ENCODE data around the gene FZD2. TPM values are rescaled to one million over a fixed set of nuclear protein-coding genes. Genes with fewer than 3 reads are reported as not detected.

The FZD2 gene
- total and polyA plus RNA-seq, 2 of the 13 experiments (the other 11 are each of a cell fraction or from before 2014, with no cell fraction given) = 0.07 to 0.13 TPM

- BruUV-seq (replicated peaks) = no TSS peak
- TF ChIP-seq, protein P1, sequence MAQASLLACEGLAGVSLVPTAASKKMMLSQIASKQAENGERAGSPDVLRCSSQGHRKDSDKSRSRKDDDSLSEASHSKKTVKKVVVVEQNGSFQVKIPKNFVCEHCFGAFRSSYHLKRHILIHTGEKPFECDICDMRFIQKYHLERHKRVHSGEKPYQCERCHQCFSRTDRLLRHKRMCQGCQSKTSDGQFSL (CRISPR knock-in tag; IDR thresholded peaks at IDR 0.05) = 0 out of 2 replicates have a peak, but pooled peaks have one; percentile 30
- TF ChIP-seq THRA (CRISPR knock-in tag; IDR thresholded peaks at IDR 0.05; ENCODE audit: borderline replicate concordance) = no peak
- TF ChIP-seq HNRNPK (IDR thresholded peaks at IDR 0.05; ENCODE audit: low read depth, low read length, poor library complexity, severe bottlenecking) = peak; percentile 71
- TF ChIP-seq RARA (CRISPR knock-in tag; IDR thresholded peaks at IDR 0.05) = no peak
- Histone ChIP-seq H3K9ac (ENCODE audit: insufficient read depth, low read depth, low read length) (no peak overlapping the region), H3K27me3 (ENCODE audit: control insufficient read depth in 1 of 2, insufficient read depth in 2 of 2, low read length in 2 of 2) (peaks cover 0 to 4% of the 10 kb centered on the region in 2 experiments; a peak in 1 of 5 replicates), H3K9me3 (ENCODE audit: low read length) (peaks cover 14% of the 10 kb centered on the region), H3K36me3 (replicated peaks in 1 of 2; ENCODE audit: control insufficient read depth in 1 of 2, insufficient read depth in 2 of 2, low read length in 2 of 2) (no peaks in the 10 kb centered on the region), H3K4me1 (ENCODE audit: insufficient read depth, low read length) (peaks cover 7% of the 10 kb centered on the region), H3K4me3 (replicated peaks in 1 of 3; ENCODE audit: insufficient read depth in 1 of 3, low read depth in 2 of 3, low read length in 3 of 3) (no peak overlapping the region), H3K27ac (ENCODE audit: extremely low read length, insufficient read depth, low read length) (no peak overlapping the region), H3K79me2 (ENCODE audit: insufficient read depth, low read length) (no peaks in the 10 kb centered on the region), H3K4me2 (ENCODE audit: low read depth, low read length) (no peak overlapping the region), H2AFZ (ENCODE audit: low read length) (peak overlapping the region; percentile 67), H4K20me1 (ENCODE audit: insufficient read depth, low read length) (no peaks in the 10 kb centered on the region)
- FAIRE-seq (no peak), DNase-seq (ENCODE audit: low spot score) (no peak), ATAC-seq (peak; percentile 51)
- 40% methylated on average over 26 of the region's 26 CpGs for WGBS (ENCODE audit: low lambda C conversion rate)
- intact Hi-C loops (cut with micrococcal nuclease; ENCODE audit: unreplicated experiment) (no loop called here), in situ Hi-C loops (cut with HindIII; ENCODE audit: extremely low pct_ligation_motif_present, low pct_unique_long_range_greater_than_20kb) (no loop called here)
- CTCF ChIA-PET (ENCODE audit: low intra/inter-chr PET ratio, low total read pairs) = no interaction called here
- POLR2A ChIA-PET = no interaction called here
Observed at GRCh38 chr17:44568945-44569858, 11.9 kb downstream of the FZD2 start.

- no peak overlapping the region for H3K9ac ChIP-seq (ENCODE audit: insufficient read depth, low read depth, low read length)
- no peaks in the 10 kb centered on the region for H3K9me3 ChIP-seq (ENCODE audit: low read length)
- ChIA-PET POLR2A (no interaction called here), CTCF (ENCODE audit: low intra/inter-chr PET ratio, low total read pairs) (no interaction called here)
- H3K27me3 ChIP-seq (ENCODE audit: control insufficient read depth in 1 of 2, insufficient read depth in 2 of 2, low read length in 2 of 2) = peaks cover 0 to 4% of the 10 kb centered on the region in 2 experiments; a peak in 1 of 5 replicates
- no peaks in the 10 kb centered on the region for H3K79me2 ChIP-seq (ENCODE audit: insufficient read depth, low read length)
- intact Hi-C loops (cut with micrococcal nuclease; ENCODE audit: unreplicated experiment) = no loop called here
- no peaks in the 10 kb centered on the region for H3K4me1 ChIP-seq (ENCODE audit: insufficient read depth, low read length)
- in situ Hi-C loops (cut with HindIII; ENCODE audit: extremely low pct_ligation_motif_present, low pct_unique_long_range_greater_than_20kb) = no loop called here
- no peak overlapping the region for H3K4me2 ChIP-seq (ENCODE audit: low read depth, low read length)
- FAIRE-seq (no peak), ATAC-seq (no peak), DNase-seq (ENCODE audit: low spot score) (no peak)
- 52% methylated on average over 2 of the region's 2 CpGs for WGBS (ENCODE audit: low lambda C conversion rate)
- BruUV-seq (replicated peaks) = no TSS peak
- no peak overlapping the region for H3K27ac ChIP-seq (ENCODE audit: extremely low read length, insufficient read depth, low read length)
- H3K36me3 ChIP-seq (replicated peaks in 1 of 2; ENCODE audit: control insufficient read depth in 1 of 2, insufficient read depth in 2 of 2, low read length in 2 of 2) = no peaks in the 10 kb centered on the region
- no peaks in the 10 kb centered on the region for H4K20me1 ChIP-seq (ENCODE audit: insufficient read depth, low read length)
- H2AFZ ChIP-seq (ENCODE audit: low read length) = no peak overlapping the region
- H3K4me3 ChIP-seq (replicated peaks in 1 of 3; ENCODE audit: insufficient read depth in 1 of 3, low read depth in 2 of 3, low read length in 3 of 3) = no peak overlapping the region
- TF ChIP-seq AHR (CRISPR knock-in tag; IDR thresholded peaks at IDR 0.05) (no peak), REXO4 (CRISPR knock-in tag; IDR thresholded peaks at IDR 0.05; ENCODE audit: borderline replicate concordance) (no peak), ZNF10 (CRISPR knock-in tag; IDR thresholded peaks at IDR 0.05; ENCODE audit: borderline replicate concordance, low read depth) (no peak), SNRNP70 (IDR thresholded peaks at IDR 0.05; ENCODE audit: low read depth, low read length) (no peak), ZNF432 (CRISPR knock-in tag; IDR thresholded peaks at IDR 0.05; ENCODE audit: borderline replicate concordance) (no peak), RAD51 (IDR thresholded peaks at IDR 0.05; ENCODE audit: borderline replicate concordance) (no peak), SUZ12 (IDR thresholded peaks at IDR 0.05; ENCODE audit: low read depth, low read length) (no peak), POLR2AphosphoS5 (IDR thresholded peaks at IDR 0.05; ENCODE audit: low read depth, low read length) (no peak), SIN3B (IDR thresholded peaks at IDR 0.05; ENCODE audit: low read length) (no peak)
- TF ChIP-seq, protein P2, sequence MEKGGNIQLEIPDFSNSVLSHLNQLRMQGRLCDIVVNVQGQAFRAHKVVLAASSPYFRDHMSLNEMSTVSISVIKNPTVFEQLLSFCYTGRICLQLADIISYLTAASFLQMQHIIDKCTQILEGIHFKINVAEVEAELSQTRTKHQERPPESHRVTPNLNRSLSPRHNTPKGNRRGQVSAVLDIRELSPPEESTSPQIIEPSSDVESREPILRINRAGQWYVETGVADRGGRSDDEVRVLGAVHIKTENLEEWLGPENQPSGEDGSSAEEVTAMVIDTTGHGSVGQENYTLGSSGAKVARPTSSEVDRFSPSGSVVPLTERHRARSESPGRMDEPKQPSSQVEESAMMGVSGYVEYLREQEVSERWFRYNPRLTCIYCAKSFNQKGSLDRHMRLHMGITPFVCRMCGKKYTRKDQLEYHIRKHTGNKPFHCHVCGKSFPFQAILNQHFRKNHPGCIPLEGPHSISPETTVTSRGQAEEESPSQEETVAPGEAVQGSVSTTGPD (CRISPR knock-in tag; IDR thresholded peaks at IDR 0.05) = no peak
Observed at GRCh38 chr17:44572801-44573200, 15.5 kb downstream of the FZD2 start.
